Measurements from ENCODE around the gene TXLNB.
"Not testable (repeated sequence)": the region's sequence is repeated elsewhere in the genome, so short reads cannot be mapped to it uniquely, and the experiment has no call there.

The TXLNB gene

GRCh38 chr6:139308936-139309603 lies 17.3 kb upstream of the TXLNB start:
- DNase-seq: peak; percentile 67 to 85 (median 83)

- DNase-seq: peak; percentile 53 to 83 (median 69)
Observed at GRCh38 chr6:139308286-139308916, 16.6 kb upstream of the TXLNB start.

GRCh38 chr6:139306291-139306981 lies 14.6 kb upstream of the TXLNB start:
- DNase-seq: no peak

GRCh38 chr6:139303185-139303584 lies 11.4 kb upstream of the TXLNB start:
- DNase-seq: no peak

GRCh38 chr6:139297921-139298320 lies 6.1 kb upstream of the TXLNB start:
- no peak for DNase-seq

GRCh38 chr6:139296927-139297326 lies 5.1 kb upstream of the TXLNB start:
- DNase-seq: peak; percentile 50 to 86 (median 72)

- DNase-seq: peak; percentile 80 to 91 (median 90)
Observed at GRCh38 chr6:139295901-139296300, 4.1 kb upstream of the TXLNB start.

GRCh38 chr6:139294090-139294489 lies 2.3 kb upstream of the TXLNB start:
- DNase-seq: no peak

GRCh38 chr6:139293230-139293629 lies 1.4 kb upstream of the TXLNB start:
- DNase-seq: not testable (repeated sequence)

GRCh38 chr6:139290787-139291311 lies 949 bp downstream of the TXLNB start:
- peak; percentile 69 to 89 (median 78) for DNase-seq

- DNase-seq: no peak
Observed at GRCh38 chr6:139289233-139289632, 2.6 kb downstream of the TXLNB start.

- no peak for DNase-seq
Observed at GRCh38 chr6:139288496-139289040, 3.2 kb downstream of the TXLNB start.

- no peak for DNase-seq
Observed at GRCh38 chr6:139287868-139288267, 3.9 kb downstream of the TXLNB start.

GRCh38 chr6:139286438-139286837 lies 5.4 kb downstream of the TXLNB start:
- not testable (repeated sequence) for DNase-seq

GRCh38 chr6:139285590-139285989 lies 6.2 kb downstream of the TXLNB start:
- DNase-seq: no peak

GRCh38 chr6:139284789-139285188 lies 7.0 kb downstream of the TXLNB start:
- DNase-seq: no peak

- DNase-seq: no peak
Observed at GRCh38 chr6:139282684-139283083, 9.1 kb downstream of the TXLNB start.

- DNase-seq: no peak
Observed at GRCh38 chr6:139278190-139278589, 13.6 kb downstream of the TXLNB start.

- no peak for DNase-seq
Observed at GRCh38 chr6:139277587-139277986, 14.2 kb downstream of the TXLNB start.

GRCh38 chr6:139277161-139277560 lies 14.6 kb downstream of the TXLNB start:
- no peak for DNase-seq

GRCh38 chr6:139275279-139276055 lies 16.3 kb downstream of the TXLNB start:
- no peak for DNase-seq

GRCh38 chr6:139271056-139271455 lies 20.7 kb downstream of the TXLNB start:
- peak; percentile 57 to 70 (median 64) for DNase-seq

All from suppressor macrophage (primary cell).